ENCODE results near the gene ISG20L2.

The ISG20L2 gene

DNA sequence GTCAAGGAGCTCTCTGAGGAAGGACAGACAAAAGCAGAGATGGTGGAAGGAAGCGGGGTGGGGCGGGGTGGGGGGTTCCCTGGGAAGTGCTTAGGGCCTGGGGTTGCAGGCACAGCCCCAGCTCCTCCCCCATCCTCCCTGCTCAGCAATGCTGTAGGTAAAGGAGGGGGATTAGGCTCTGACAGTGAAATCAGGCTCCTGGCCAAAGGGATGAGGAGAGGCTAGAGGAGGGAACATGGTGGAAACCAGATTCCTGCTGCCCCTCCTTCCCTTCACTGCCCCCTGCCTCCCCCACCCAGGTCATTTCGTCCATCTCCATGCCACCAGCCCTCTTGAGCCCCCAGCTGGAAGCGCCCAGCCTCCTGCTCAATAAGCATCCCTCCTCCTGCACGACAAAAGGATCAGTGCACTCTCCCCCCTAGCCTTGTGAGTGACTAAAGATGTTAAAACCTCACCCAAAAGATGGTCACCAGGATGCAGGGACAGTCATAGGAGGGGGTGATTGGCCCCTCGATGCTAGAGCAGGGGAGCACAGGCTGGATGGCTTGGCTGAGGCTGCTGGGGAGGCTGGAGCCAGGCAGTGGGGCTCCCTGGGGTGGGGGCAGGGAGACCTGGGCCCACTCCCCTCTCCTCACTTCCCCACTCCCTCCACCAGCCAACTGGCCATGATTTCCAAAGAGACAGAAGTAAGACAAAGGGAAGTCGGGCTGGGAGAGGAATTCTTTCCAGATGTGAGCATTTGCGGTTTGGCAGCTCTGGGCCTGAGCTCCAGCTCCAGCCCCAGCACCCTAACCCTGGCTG is 20.9 kb downstream of the ISG20L2 start:
- DNase-seq (ENCODE audit: low read depth in 2 of 3, low spot score in 2 of 3), result no peak

DNA sequence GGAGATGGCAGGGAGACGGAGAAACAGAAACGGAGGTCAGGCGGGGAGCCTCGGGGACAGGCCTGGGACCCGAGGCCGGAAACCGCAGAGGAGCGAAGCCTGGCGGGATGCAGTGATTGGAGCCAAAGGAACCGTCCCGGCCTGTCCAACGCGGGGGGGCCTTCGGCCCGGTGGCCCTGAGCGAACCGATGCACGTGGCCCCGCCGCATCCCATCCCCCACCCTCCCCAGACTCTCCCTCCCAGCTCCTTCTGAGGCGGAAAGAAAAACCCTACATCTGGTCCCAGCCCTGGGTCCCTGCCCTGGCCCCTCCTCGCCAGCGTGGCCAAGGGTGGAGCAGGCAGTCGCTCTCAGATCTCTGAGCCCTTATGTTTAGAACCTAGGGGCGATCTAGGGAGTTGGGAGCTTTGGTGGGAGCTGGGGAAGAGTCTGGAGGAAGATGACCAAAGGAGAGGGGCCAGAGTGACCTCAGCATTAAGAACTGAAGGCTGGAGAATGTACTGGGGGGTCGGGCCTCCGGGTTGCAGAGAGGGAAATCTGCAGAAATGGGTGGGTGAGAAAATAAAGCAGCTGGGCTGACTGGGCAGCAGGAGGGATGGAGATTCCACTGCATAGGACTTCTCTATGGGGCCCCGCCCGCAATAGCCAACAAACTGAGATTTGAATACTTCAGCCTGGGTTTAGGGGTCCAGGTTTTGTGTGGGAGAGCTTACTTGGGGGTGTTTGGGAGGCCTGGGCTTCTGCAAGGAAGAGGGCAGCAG is 21.7 kb downstream of the ISG20L2 start:
- no peak for DNase-seq (ENCODE audit: low read depth in 2 of 3, low spot score in 2 of 3)

DNA sequence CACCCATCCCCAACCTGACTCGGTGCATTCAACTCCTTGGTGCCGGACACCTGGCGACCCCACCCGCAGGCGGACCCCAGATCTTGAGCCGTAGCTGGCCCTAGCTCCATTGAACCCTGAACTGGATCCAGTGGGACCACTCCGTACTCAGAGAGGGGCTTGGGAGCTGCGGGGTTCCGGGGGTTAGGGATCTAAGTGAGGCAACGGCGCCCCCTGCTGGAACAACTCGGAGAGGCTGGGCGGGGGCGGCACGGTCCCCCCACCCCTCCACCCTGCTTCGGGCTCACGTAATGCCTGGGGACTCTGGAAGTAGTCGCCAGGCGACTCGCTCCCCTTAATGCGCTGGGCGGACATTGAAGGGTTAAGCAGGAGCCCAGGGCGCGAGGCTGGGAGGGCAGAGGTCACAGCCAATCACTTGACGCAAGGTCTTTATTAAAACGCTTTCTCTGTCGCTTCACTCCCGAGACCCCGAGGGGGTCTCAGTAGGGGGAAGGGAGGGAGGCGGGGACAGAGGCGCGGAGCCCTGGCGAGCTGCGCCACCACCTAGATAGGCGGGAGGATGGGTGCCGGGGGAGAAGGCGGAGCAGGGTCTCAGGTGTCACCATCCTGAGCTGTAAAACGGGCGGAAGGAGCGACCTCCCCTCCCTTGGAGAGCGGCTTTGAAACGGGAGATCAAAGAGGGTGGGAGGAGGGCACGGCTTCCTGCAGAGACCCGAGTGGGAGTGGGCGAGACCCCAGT is 22.5 kb downstream of the ISG20L2 start:
- peak; percentile 44 to 75 (median 73) for DNase-seq (ENCODE audit: low read depth in 2 of 3, low spot score in 2 of 3)

DNA sequence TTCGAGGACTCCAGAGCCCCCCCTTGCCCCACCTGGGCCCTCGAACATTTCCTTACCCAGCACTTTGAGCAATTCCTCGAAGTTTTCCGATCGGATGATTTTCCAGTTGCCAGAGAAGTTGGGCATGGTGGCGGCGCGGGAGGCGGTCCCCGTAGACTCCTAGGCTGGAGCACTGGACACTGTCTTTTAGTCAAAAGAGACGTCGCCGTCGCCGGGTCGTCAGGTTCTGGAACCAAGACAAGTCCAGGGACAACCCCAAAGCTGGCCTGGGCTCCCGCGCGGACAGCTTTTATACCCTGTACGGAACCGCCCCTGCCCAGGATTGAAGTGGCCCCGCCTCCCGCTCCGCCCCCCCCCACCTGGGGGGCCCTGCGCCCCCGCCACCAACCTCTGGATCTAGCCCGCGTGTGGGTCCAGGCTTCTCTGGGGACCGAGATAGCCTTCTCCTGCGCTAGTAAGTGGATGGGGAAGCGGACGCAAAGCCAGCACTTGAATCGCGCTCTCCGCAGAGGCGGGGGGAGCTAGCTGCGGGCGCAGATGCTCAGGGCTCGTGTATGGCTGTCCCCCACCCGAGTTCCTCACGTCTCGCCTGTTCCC is 23.1 kb downstream of the ISG20L2 start, which contains the start of gene CRABP2:
Gene CRABP2, minus strand, starts transcription at position 263 of the 597 bp plus-strand sequence. Its CDS starts 137 bp downstream, at position 126.
- DNase-seq (ENCODE audit: low read depth in 2 of 3, low spot score in 2 of 3), result no peak

DNA sequence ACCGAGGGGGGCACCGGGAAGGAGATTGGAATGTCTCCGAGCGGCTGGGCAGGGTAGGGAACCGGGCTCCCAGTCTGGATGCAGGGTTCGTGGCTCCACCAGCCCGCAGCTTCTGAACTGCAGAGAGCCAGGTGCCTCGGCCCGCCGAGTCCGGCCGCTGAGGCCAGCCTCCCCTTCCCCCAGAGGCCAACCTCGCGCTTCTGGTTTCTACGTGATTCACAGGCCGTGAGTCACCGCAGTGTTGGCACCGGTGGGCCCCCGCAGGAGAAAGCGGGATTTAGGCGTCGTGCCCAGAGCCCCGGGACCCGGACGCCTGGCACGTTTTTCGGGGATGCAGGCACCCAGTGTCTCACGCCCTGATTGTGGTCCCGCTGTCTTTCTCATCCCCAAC is 23.6 kb downstream of the ISG20L2 start:
- DNase-seq (ENCODE audit: low read depth in 2 of 3, low spot score in 2 of 3), result no peak

DNA sequence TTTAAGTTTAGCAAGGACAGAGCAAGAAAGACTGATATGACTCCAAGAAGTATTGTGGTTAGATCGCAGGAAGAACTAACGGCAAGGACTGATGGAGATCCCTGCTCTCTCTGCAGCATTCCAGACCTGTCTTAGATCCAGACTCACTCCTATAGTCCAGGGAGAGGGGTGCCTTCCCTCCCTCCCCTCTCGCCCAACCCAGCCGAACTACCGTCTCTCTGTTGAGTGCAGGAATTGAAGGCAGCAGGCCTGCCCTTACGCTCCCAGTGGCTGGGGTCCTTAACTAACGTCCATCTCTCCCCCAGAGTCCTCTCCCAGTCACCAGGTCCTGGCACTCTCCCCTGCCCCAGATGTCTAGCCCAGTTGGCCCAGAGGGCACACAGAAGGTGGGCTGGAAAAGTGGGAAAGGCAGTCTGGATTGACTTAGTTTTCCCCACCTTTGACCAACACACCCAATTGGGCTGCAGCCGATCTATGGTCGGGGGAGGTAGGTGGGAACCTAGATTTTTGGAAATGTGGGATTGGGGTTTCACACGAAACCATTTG is 24.3 kb downstream of the ISG20L2 start:
- no peak for DNase-seq (ENCODE audit: low read depth in 2 of 3, low spot score in 2 of 3)

DNA sequence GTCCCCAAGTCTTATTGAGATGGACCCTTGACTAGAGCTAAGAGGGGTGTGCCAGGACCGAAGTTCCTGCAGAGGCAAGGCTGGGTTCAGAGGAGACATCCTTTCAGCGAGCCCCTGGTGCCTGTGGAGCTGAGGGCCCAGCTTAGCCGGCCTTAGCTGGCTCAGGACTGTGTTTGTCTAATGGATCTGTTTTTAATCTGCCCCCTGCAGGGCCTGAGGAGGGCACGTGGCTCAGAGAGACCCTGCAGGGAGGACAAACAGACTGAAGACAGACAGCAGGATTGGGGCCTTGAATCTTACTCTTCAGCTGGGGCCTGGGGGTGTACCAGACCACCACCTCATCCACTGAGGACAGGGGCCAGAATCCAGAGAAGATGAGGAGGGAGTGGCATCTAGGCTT is 24.8 kb downstream of the ISG20L2 start:
- DNase-seq (ENCODE audit: low read depth in 2 of 3, low spot score in 2 of 3), result no peak

DNA sequence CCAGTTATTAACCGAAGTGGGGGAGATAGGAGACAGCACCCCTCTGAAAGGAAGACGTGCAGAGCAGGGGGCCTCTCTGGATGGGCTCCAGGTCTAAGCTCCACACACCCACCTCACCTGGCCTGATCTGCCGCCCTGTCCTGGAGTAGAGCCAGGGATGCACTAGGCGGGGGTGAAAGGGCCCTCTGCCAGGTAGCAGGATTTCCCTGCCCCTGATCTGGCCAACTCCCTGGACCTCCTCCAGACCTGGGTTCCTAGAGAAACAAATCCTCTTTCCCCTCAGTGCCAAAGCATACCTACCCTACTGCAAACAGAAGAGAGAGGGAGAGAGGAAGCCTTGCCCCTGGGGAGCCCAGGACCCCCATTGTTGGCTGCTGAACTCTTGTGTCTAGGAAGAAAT is 25.2 kb downstream of the ISG20L2 start:
- no peak for DNase-seq (ENCODE audit: low read depth in 2 of 3, low spot score in 2 of 3)

DNA sequence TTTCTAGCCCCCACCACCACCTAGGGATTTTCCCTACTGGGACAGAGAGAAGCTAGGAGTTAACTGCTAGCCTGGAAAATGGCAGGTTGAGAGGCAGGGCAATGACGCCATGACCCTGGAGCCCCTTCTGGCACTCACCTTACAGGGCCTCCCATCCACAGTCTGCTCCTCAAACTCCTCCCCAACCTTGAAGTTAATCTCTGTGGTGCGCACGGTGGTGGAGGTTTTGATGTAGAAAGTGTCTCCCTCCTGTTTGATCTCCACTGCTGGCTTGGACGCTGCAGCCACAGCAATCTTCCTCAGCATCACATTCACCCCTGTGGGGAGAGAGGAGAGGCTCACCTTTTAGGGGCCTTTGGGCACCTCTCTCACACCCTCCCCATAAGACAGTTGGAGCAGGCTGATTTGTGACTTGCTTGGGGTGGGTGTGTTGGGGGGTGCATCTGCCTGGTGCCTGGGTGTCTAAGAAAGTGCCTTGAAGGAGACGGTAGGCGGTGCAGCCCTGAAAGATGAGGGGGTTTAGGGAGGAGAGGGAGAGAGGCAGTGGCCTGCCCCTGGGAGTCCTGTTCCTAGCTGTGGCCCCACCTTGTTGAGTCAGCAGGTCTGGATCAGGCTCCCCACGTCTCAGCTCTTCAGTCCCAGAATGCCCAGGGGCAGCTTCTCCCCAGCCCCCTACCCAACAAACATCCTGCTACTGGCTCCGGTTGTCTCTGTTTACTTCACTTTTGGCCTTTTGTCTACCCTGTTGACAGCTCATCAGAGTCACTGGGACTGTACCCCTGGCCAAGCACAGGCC is 27.6 kb downstream of the ISG20L2 start:
- DNase-seq (ENCODE audit: low read depth in 2 of 3, low spot score in 2 of 3), result no peak

DNA sequence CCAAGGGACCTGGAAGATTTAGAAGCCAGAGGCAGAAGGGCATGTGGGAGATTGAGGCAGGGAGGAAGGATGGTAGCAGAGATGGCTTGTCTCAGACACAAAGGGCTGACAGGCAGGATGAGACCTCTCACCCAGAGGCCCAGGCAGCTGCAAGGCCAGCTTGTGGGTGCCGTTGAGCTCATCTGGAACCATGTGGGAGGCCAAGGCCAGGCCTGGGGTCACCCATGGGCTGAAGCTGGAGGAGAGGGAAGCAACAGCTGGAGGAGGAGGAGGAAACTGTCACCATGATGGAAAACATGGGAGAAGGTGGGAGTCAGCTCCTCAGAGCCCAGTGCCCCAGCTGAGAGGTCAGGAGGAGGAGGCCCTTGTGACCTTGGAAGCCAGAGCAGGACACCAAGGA is 29.6 kb downstream of the ISG20L2 start:
- DNase-seq (ENCODE audit: low read depth in 2 of 3, low spot score in 2 of 3), result no peak

DNA sequence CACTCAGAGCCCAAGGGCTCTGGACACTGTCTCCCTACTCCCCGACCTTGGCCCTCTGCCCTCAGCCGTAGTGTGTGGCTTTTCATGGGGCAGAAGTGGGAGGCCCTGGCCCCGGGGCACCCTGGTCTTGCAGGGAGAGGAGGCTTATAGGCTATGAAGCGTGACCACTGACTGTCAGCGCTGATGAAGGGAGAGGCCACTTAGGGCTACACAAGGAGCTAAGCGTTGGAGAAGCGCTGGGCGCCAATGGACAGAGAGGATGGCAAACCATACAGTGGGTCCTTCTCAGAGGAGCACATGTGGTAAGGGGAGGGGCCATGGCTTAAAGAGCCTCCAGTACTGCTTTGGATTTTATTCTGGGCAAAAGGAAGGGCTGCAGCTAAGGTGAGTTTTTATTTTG is 31.1 kb downstream of the ISG20L2 start:
- DNase-seq (ENCODE audit: low read depth in 2 of 3, low spot score in 2 of 3), result no peak

DNA sequence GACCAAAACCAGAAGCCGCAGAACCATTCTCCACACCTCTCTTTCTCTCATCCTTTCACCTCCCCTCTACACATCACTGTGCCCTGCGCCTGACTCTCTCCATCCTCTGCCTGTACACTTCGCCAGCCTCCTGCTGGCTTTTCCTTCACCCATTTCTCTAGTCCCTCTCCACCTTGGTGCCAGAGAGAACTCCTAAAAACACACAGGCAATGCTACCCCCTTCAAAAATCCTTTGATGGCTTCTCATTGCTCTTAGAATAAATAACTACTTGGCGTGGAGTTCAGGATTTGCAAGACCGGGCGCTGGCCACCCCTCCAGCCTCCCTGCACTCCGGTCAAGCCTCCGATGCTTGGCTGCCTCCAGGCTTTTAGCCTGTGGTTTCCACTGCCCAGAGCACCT is 31.8 kb downstream of the ISG20L2 start:
- no peak for DNase-seq (ENCODE audit: low read depth in 2 of 3, low spot score in 2 of 3)

DNA sequence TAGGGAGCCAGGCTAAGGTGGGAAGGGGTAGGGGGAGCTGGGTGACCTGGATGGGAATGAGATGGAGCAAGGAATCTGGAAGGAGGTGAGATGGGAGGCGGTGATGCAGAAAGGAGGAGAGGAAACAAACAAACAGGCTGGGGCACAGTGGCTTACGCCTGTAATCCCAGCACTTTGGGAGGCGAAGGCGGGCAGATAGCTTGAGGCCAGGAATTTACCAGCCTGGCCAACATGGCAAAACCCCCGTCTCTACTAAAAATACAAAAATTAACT is 33.9 kb downstream of the ISG20L2 start:
- no peak for DNase-seq (ENCODE audit: low read depth in 2 of 3, low spot score in 2 of 3)

DNA sequence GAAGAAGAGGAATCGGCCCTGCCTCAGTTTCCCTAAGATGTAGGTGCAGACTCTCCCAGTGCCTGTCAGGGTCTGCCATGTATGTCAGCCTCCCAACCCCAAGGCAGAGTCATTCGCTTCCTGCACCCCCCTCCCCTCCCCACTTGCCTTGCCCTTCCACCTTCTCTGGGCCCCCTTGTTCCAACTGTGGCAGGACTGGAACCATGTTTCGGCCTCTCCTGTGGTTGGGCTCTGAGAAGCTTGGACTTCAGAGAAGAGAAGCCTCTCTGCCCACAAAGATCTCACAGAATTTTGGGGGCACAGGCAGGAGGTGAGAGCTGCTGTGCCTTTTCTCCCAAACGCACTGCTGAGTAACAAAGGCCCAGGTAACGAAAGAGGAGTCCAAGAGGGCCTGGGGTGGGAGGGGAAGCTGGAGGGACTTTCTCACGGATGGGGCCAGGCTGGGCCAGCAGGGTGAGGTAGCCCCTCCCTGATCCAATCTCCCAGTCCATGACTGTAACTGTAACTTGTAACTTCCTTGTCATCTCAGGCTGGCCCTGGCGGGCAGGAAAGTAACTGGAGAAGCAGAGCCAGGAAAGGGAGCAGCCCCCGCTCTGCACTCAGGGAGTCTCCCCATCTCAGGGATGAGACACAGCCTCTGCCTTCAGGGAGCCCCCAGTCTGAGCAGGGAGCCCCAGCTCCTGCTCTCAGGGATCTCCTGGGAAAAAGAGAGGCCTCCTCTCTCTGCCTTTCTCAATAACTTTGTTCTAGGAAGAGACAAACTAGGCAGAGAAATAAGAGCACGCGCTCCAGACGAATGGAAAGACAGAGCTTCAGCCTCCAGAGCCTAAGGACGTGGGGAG is 34.5 kb downstream of the ISG20L2 start:
- DNase-seq (ENCODE audit: low read depth in 2 of 3, low spot score in 2 of 3), result no peak

DNA sequence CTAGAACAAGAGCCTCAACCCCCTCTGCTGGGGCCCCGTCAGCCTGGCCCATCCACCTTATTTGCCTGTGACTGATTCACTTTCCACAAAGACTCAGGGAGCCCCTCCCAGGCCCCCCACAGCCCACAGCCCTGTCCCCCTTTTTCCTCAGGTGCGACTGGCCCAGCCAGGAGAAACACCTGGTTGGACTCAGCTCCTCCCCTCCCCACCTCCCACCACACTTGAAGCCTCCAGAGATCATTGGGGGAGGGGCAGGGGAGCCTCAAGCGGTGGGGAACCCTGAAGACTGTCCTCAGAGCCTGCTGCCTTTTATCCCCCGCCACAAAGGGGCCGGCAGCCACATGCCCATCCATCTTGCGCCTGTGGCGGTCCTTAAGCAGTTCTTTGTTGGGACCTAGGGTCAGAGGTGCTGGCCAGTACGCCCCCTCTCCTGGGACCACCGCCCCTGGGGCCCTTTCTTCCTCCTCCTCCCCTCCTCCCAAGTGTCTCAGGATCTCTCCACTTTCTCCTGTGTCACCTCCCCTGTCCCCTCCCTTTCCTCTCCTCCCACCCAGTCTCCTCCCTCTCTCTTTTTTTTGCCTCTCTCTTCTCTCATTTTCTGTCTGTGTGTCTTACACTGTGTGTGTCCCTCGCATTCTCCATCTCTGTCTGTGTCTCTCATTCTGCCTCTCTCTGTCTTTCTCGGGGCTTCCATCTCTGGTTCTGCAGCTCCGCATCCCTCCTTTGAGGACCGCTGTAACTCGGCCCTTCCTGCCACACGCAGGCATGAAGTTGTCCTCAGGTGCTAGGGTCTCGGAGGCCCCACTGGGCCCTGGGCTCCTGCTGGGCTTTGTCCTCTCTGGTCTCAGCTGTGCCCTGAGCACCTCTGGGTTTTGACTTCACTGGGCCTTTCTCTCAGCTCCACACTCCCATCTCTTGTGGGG is 35.4 kb downstream of the ISG20L2 start:
- DNase-seq (ENCODE audit: low read depth in 2 of 3, low spot score in 2 of 3), result no peak

DNA sequence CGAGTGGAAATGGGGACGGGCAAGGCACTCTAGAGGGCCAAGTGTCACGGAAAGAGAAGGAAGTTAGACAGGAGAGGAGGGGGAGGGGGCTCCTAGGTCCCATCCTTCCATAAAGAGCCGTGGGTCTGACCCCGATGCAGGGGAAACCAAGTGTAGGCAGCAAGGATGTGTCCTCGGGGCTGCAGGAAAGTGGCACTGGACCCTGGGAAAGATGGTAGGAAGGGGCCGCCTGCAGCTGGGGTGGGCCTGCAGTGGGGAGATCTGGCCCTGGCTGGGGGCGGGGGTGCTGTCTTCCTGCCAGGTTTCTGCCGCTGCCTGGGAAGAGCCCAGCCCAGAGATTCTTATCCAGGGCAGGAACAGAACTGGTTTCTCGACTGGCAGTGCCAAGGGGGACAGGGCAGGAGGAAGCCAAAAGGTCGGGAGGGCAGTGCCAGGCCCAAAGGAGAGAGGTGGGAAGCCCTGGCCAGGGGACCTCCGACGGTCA is 36.1 kb downstream of the ISG20L2 start:
- DNase-seq (ENCODE audit: low read depth in 2 of 3, low spot score in 2 of 3), result no peak

DNA sequence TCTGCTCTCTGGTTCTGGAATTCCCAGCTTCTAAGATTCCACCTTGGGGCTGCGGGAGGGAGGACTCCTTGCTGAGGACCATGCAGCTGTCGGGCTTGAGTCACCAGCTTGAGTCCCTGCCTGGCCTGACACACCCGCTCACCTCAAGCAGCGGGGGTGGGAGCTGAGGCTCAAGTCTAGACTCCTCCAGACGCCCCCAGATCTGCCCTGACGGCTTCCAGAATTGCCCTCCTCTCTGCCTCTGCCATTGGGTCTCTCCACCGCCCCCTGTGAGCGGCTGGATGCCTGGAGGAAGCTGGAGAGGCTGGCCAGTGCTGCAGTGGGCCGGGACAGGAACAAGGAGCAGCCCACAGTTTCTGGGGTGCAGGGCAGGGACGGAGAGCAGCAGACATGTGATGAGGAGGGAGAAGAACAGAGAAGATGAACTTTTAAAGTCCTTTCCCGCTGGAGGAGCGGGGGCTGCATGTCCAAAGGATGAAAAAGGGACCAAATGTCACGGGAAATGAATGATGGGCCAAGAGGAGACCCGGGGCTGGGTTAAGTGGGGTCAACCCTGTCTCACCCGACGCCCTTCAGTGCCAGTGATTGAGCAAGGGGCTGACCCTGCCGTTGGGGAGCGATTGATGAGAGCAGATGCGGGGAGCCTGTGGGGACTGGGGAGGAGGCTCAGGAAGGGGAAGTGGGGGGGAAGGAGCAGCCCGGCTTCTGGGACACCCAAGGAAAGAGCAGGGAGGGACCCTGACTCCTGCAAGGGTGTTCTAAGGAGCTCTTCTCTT is 36.7 kb downstream of the ISG20L2 start:
- no peak for DNase-seq (ENCODE audit: low read depth in 2 of 3, low spot score in 2 of 3)

DNA sequence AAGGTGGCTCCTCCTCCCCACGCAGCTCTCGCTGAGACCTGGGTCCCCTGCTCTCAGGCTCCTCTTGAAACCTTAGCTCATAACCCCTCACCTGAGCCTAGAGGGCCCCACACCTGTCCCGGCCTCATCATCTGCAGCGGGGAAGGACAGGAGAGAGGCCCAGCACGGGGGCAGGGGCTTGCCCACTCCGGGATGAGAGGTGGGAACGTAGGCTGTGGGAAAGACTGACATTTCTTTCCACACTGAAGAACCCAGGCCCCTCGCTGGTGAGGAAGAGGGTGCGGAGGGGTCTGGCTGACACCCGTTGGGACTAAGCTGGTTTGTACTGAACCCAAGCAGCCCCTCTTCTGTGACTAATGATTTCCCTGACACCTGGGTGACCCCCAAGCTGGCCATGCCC is 37.4 kb downstream of the ISG20L2 start:
- no peak for DNase-seq (ENCODE audit: low read depth in 2 of 3, low spot score in 2 of 3)

All from activated CD8-positive, alpha-beta memory T cell treated with anti-CD3 and anti-CD28 coated beads for 48 hours (primary cell).